Measurements from ENCODE around the gene TULP1.

DNA sequence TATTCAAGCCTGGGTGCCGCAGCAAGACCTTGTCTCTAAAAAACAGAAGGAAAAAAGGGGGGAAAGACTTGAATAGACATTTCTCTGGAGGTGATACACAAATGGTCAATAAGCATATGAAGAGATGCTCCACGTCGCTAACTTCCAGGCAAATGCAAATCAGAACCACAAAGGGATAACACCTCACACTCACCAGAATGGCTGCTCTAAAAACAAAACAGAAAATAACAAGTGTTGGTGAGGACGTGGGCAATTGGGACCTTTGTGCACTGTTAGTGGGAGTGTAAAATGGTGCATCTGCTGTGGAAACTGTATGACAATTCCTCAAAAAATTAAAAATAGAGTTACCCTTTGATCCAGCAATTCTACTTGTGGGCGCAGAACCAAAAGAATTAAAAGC is 48.4 kb upstream of the TULP1 start:
- TF ChIP-seq POLR2AphosphoS5 (IDR thresholded peaks at IDR 0.05; ENCODE audit: borderline replicate concordance, low read depth, low read length) (no peak), EZH2 (IDR thresholded peaks at IDR 0.05) (no peak)

Measured in SK-N-MC (cell line).